PC-3 (cell line): ENCODE data around the gene MYEOV. TPM values are rescaled to one million over a fixed set of nuclear protein-coding genes. Genes with fewer than 3 reads are reported as not detected.

Experiments
- ATAC-seq: fragments of 200-7000 bp; cut with Tn5 transposase; 2 replicates; pipeline ENCODE4 v1.9.1; 2020; ENCODE audit warnings: mild to moderate bottlenecking, moderate library complexity
- BruUV-seq: library from RNA; stranded (reverse); fragments of 400-500 nt; replicated peaks from 2 replicates; lab custom pipeline; 2021; lab: Mats Ljungman, UMichigan
- CTCF ChIA-PET: fragments of 300-600 bp; sonication (Branson Sonifier 250); formaldehyde crosslinking; loops from one replicate; lab custom pipeline; 2022; ENCODE audit warnings: antibody characterized with exemption; lab: Charles Lee
- POLR2A ChIA-PET: fragments of 300-600 bp; sonication (Branson Sonifier 250); formaldehyde crosslinking; loops from one replicate; lab custom pipeline; 2022; ENCODE audit warnings: antibody characterized with exemption; ENCODE audit not compliant: unreplicated experiment; lab: Charles Lee
- DNase-seq: peaks from one replicate; pipeline ENCODE4 v3.0.0-alpha.2; 2015
- H2AFZ ChIP-seq: fragments of 300-600 bp; sonication (generic); 2 replicates; pipeline ENCODE4 v1.6.0; 2016; ENCODE audit warnings: antibody characterized with exemption, low read length
- H3F3A ChIP-seq: fragments of 300-600 bp; sonication (generic); one replicate; pipeline ENCODE4 v1.6.0; 2017; ENCODE audit warnings: antibody characterized with exemption, low read length, control low read depth, mild to moderate bottlenecking; ENCODE audit not compliant: unreplicated experiment
- H3K27ac ChIP-seq: fragments of 300-600 bp; sonication (generic); 2 replicates; pipeline ENCODE4 v1.5.1; 2016; ENCODE audit warnings: mild to moderate bottlenecking, low read length
- H3K27me3 ChIP-seq: fragments of 300-600 bp; sonication (generic); 2 replicates; pipeline ENCODE4 v1.6.1; 2016; ENCODE audit warnings: low read length, mixed read lengths
- H3K36me3 ChIP-seq: fragments of 300-600 bp; sonication (generic); 2 replicates; pipeline ENCODE4 v1.6.1; 2016; ENCODE audit warnings: low read depth, mixed run types, low read length, mixed read lengths
- H3K4me1 ChIP-seq: fragments of 300-600 bp; sonication (generic); 2 replicates; pipeline ENCODE4 v1.5.1; 2016; ENCODE audit warnings: low read length; ENCODE audit not compliant: insufficient read depth
- H3K4me2 ChIP-seq: fragments of 300-600 bp; sonication (generic); 2 replicates; pipeline ENCODE4 v1.6.0; 2016; ENCODE audit warnings: low read length
- H3K4me3 ChIP-seq: fragments of 300-600 bp; sonication (generic); 2 replicates; pipeline ENCODE4 v1.5.1; 2016; ENCODE audit warnings: mild to moderate bottlenecking, low read length, mixed read lengths
- H3K79me2 ChIP-seq: fragments of 300-600 bp; sonication (generic); 2 replicates; pipeline ENCODE4 v1.6.1; 2017; ENCODE audit warnings: low read length, mixed read lengths
- H3K9ac ChIP-seq: fragments of 300-600 bp; sonication (generic); 2 replicates; pipeline ENCODE4 v1.6.0; 2016; ENCODE audit warnings: mild to moderate bottlenecking, low read length
- H3K9me2 ChIP-seq: fragments of 300-600 bp; sonication (generic); replicated peaks from 2 replicates; pipeline ENCODE4 v1.6.1; 2016; ENCODE audit warnings: mixed run types, low read length, mixed read lengths
- H3K9me3 ChIP-seq: fragments of 300-600 bp; sonication (generic); 2 replicates; pipeline ENCODE4 v1.6.1; 2016; ENCODE audit warnings: low read length, mixed read lengths
- H4K20me1 ChIP-seq: fragments of 300-600 bp; sonication (generic); 2 replicates; pipeline ENCODE4 v1.6.1; 2016; ENCODE audit warnings: low read length, mixed read lengths
- EZH2 ChIP-seq: fragments of 300-600 bp; sonication (generic); IDR thresholded peaks from one replicate; pipeline ENCODE4 v1.6.1; 2017; ENCODE audit warnings: antibody characterized with exemption, mild to moderate bottlenecking, low read length; ENCODE audit not compliant: unreplicated experiment
- EZH2phosphoT487 ChIP-seq: fragments of 300-600 bp; sonication (generic); IDR thresholded peaks from 2 replicates; pipeline ENCODE4 v1.6.1; 2018; ENCODE audit warnings: mild to moderate bottlenecking, antibody characterized with exemption, low read length, borderline replicate concordance
- intact Hi-C: fragments of 100-400 bp; cut with micrococcal nuclease; formaldehyde crosslinking; loops from 2 replicates; pipeline ENCODE4 v1.9.0; 2023
- total RNA-seq: library from RNA; depleted of rRNA; stranded (reverse); fragments of >200 nt; gene quantifications from 2 replicates; pipeline ENCODE4 v1.2.3, GENCODE V29; 2014
- TF ChIP-seq, protein P1 (sequence below): fragments of 300-600 bp; sonication (generic); conservative IDR thresholded peaks from 2 replicates; pipeline ENCODE4 v1.5.1; 2017; ENCODE audit warnings: antibody characterized with exemption, low read depth, mild to moderate bottlenecking, low read length

Gene MYEOV
- total RNA-seq, 1 experiment from 2014 or later: 59.0 TPM

DNA sequence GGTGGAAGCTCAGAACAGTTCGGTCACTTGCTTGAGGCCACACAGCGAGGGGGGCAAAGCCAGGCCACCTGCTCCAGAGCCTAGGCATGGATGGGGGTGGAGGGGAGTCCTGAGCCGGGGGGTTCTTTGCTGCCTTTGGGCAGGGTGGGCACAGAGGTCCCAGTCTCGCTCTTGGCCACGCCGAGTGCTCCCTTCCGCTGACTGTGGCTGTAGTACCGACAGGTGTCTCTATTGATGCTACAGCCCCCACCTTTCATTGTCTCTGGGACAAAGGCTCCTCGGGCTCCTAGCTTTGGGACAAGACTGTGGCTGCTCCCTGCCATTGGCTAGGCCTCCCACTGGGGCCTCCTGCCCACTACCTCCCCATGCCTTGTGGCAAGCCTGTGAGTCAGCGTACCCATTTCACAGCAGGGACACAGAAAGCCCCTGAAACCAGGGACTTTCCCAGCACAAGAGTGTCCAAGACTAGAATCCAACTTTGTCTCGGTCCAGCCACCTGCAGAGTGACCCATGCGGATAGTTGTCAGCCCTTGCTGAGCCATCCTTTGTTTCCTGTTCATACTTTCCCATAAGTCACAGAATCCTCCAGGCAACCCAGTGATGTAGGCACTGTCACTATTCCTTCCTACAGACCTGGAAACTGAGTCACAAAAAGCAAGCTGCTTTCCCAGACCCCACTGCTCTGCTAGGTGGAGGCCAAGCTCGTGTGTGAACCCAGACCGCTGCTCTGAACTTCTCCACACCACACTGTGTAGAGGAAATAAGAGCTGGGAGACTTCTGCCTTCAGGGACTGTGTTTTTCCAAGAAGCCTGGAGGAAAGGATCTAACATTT, 17.2 kb downstream of the MYEOV start:
- BruUV-seq: no TSS peak
- no peak for DNase-seq

DNA sequence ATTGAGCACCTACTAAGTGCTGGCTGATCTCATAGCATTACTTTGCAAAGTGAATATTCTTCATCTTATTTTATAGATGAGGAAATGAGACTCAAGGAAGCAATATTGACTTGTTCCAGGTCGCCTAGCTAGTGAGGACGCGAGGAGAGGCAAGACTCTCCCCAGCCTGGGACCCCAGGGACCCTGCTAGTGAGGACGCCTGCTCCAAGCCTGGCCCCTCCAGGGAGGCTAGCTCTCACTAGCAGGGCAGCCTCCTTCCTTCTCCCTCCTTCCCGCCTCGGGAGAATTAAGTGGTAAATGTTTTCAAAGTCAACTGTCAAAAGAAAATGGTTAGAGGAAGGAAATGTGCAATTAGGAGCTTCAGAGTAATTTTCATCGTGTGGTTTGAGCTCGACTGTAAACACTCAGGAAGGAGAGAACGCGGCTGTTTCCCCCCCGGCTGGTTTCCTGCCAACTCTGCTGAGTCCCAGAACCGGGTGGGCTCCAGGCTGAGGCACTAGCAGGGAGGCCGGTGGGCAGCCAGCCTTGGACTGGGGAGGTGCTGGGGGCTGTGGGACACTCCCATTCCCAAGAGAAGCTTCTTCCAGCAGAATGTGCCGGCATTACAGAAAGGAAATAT, 17.9 kb downstream of the MYEOV start:
- Histone ChIP-seq H3K4me3 (no peak overlapping the region), H3K9ac (no peak overlapping the region), H3K4me1 (no peaks in the 10 kb centered on the region), H3K9me3 (no peaks in the 10 kb centered on the region), H3K4me2 (no peak overlapping the region), H3K27ac (no peak overlapping the region), H3F3A (no peaks in the 10 kb centered on the region), H2AFZ (no peak overlapping the region), H3K79me2 (peaks cover 79% of the 10 kb centered on the region), H3K36me3 (peaks cover 18% of the 10 kb centered on the region), H3K27me3 (no peaks in the 10 kb centered on the region), H3K9me2 (no peaks in the 10 kb centered on the region), H4K20me1 (no peaks in the 10 kb centered on the region)
- DNase-seq (no peak), ATAC-seq (no peak)
- no TSS peak for BruUV-seq
- TF ChIP-seq EZH2phosphoT487 (no peak), EZH2 (no peak)
- TF ChIP-seq, protein P1, sequence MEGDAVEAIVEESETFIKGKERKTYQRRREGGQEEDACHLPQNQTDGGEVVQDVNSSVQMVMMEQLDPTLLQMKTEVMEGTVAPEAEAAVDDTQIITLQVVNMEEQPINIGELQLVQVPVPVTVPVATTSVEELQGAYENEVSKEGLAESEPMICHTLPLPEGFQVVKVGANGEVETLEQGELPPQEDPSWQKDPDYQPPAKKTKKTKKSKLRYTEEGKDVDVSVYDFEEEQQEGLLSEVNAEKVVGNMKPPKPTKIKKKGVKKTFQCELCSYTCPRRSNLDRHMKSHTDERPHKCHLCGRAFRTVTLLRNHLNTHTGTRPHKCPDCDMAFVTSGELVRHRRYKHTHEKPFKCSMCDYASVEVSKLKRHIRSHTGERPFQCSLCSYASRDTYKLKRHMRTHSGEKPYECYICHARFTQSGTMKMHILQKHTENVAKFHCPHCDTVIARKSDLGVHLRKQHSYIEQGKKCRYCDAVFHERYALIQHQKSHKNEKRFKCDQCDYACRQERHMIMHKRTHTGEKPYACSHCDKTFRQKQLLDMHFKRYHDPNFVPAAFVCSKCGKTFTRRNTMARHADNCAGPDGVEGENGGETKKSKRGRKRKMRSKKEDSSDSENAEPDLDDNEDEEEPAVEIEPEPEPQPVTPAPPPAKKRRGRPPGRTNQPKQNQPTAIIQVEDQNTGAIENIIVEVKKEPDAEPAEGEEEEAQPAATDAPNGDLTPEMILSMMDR: no peak
- intact Hi-C loops: no loop called here
- CTCF ChIA-PET: no interaction called here
- POLR2A ChIA-PET: no interaction called here

More for the DNA sequence above, 17.2 kb downstream of the MYEOV start:
- Histone ChIP-seq H3K4me3 (no peak overlapping the region), H4K20me1 (no peaks in the 10 kb centered on the region), H3K9me3 (no peaks in the 10 kb centered on the region), H3K27ac (no peak overlapping the region), H3F3A (no peaks in the 10 kb centered on the region), H2AFZ (no peak overlapping the region), H3K4me1 (no peaks in the 10 kb centered on the region), H3K27me3 (no peaks in the 10 kb centered on the region), H3K9ac (no peak overlapping the region), H3K9me2 (no peaks in the 10 kb centered on the region), H3K79me2 (peaks cover 79% of the 10 kb centered on the region), H3K36me3 (peaks cover 10% of the 10 kb centered on the region; the same call in 1 of the 2 replicates), H3K4me2 (no peak overlapping the region)
- intact Hi-C loops: no loop called here
- ChIA-PET CTCF (no interaction called here), POLR2A (no interaction called here)
- no peak for ATAC-seq
- TF ChIP-seq, protein P1: no peak
- TF ChIP-seq EZH2 (no peak), EZH2phosphoT487 (no peak)
